Endometrium (tissue), 2 donors: Measurements from ENCODE around the gene TM4SF5.
"Not testable (repeated sequence)": the region's sequence is repeated elsewhere in the genome, so short reads cannot be mapped to it uniquely, and the experiment has no call there.

Experiments used
- FAIRE-seq: peaks from 2 replicates; lab custom pipeline; 2012; peaks lifted over from hg19 to GRCh38; lab: Jason Lieb, UNC
- donor health status: control.
- donor health status: control.

Gene TM4SF5

GRCh38 chr17:4790705-4791088 is 19.0 kb downstream of the TM4SF5 start:
- no peak for FAIRE-seq

- no peak for FAIRE-seq
These were observed 23.5 kb downstream of the TM4SF5 start for GRCh38 chr17:4795168-4795567.

GRCh38 chr17:4796552-4796920 is 24.9 kb downstream of the TM4SF5 start:
- FAIRE-seq, result no peak

- FAIRE-seq, result no peak
These were observed 28.9 kb downstream of the TM4SF5 start for GRCh38 chr17:4800462-4801196.

DNA sequence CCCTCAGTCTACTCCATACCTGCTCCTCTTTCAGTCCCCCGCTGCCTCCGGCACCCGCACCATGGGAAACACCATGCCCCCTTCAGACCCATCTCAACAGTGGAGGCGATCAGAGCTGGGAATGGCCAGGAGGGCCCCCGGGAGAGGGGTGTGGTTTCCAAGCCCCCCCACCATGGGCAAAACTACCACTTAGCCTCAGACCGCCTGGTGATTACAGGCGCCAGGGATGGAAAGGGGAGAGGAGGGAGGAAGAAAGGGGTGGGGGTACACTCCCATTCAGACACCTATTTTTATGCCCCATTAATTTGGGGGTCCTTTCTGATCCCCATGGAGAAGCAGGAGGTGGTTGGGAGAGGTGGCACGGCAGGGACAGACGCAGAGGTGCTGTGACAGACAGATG is 30.5 kb downstream of the TM4SF5 start, which contains the start of gene C17orf114:
TSS of gene C17orf114 (minus strand) at position 101 of the 400 bp plus-strand sequence.
- no peak for FAIRE-seq

DNA sequence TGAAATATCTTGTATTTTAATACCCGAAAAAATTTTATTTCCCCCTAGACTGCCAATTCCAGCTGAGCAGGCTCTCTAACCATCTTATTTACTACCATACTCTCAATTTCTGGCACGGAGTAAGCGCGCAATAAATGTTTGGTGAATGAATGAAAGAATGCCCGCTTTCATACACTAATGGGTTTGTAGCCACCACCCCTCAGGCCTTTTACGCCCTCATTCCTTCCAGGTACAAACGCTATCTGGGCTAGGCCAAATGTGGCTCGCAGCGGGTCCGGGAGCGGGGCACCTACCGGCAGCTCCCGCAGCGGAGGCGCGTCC is 34.7 kb downstream of the TM4SF5 start:
- no peak for FAIRE-seq

GRCh38 chr17:4806777-4807604 is 35.3 kb downstream of the TM4SF5 start, which contains the start of gene PLD2:
TSS of gene PLD2 (plus strand) at chr17:4807152. CDS start at chr17:4807773, 621 bp downstream.
- no peak for FAIRE-seq

GRCh38 chr17:4807605-4808377 is 36.1 kb downstream of the TM4SF5 start:
- no peak for FAIRE-seq

DNA sequence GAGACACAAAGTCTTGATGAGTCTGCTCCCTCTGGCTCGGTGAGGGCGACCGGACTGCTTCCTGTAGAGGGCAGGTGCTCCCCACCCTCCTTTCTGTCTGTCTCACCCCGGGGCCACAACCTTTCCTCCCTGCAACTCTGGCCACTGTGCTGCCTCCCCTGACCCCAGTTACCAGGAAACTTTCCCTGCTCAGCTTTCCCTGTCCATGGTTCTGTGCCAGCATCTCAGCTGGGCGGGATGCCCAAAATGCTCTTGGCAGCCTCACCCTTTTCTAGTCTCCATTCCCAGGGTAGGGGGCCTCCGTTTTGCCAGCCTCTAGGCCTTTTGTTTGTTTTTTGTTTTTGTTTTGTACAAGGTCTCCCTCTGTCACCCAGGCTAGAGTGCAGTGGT is 36.7 kb downstream of the TM4SF5 start:
- FAIRE-seq, result no peak

GRCh38 chr17:4810696-4811290 is 39.1 kb downstream of the TM4SF5 start:
- FAIRE-seq, result no peak

DNA sequence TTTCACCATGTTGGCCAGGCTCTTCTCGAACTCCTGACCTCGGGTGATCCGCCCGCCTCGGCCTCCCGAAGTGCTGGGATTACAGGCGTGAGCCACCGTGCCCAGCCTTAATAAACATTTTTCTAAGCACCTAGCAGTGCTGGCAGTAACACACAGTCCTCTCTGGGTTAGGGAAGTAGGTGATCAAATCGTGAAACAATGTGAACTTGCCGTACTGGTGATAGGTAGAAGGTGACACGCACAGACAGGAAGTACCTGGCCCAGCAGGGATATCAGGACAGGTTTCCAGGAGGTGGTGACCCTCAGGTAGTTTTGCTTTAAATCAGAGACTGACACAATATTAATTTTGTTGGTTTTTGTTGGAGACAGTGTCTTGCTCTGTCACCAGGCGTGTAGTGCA is 39.8 kb downstream of the TM4SF5 start:
- no peak for FAIRE-seq

DNA sequence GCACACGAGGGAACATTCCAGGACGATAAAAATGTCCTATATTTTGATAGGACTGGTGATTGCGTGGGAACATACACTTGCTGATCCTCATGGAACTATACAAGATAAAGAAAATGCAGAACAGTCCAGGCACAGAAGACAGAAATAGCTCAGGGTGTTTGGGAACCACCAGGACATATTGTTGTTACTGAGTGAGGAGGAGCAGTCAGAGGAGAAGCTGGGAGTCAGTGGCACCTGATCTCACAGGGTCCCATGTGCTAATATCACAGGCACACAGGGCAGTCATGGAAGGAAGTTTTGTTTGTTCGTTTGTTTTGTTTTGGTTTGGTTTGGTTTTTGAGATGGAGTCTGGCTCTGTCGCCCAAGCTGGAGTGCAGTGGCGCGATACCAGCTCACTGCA is 41.0 kb downstream of the TM4SF5 start:
- FAIRE-seq, result no peak

GRCh38 chr17:4815043-4815675 is 43.5 kb downstream of the TM4SF5 start:
- FAIRE-seq, result no peak

DNA sequence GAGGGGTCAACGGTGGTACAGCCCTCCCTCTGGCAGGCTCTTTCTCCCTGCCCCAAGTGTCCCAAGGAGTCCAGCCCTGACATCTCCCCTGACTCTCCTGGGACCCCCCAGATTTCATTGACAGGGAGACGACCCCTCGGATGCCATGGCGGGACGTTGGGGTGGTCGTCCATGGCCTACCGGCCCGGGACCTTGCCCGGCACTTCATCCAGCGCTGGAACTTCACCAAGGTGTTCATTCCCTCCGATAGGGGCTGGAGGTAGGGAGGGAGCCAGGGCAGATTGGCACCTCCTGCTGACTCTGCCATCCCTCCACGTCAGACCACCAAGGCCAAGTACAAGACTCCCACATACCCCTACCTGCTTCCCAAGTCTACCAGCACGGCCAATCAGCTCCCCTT is 45.1 kb downstream of the TM4SF5 start:
- FAIRE-seq, result no peak

DNA sequence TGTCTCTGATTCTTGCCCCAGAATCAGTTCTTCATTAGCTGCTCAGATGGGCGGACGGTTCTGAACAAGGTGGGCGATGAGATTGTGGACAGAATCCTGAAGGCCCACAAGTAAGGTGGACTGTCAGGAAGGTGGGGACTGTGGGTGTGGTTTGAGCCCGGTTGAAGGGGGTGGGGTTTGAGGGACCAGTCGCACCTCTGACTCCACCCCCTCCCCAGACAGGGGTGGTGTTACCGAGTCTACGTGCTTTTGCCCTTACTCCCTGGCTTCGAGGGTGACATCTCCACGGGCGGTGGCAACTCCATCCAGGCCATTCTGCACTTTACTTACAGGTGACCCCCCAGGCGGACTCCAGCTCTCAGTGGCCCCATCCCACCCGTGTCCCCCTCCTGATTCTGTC is 46.6 kb downstream of the TM4SF5 start:
- FAIRE-seq, result no peak

GRCh38 chr17:4822835-4823234 is 51.1 kb downstream of the TM4SF5 start:
- FAIRE-seq, result no peak

GRCh38 chr17:4823373-4824089 is 51.8 kb downstream of the TM4SF5 start:
- FAIRE-seq, result no peak

DNA sequence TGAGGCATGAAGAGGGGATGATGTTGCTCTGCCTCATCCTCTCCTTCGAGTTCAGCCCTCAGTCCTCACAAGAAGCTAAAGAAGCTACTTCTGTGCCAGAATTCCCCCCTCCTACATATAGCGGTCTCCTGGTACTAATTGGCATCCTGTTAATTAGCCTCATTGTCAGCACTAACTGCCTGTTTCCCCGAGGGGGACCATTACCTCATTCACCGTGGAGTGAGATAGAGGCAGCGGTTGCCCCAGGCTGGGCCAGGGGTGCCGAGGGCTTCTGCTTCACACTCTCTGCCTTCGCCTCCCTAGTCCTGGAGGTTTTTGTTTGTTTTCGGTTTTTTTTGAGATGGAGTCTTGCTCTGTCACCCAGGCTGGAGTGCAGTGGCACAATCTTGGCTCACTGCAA is 55.7 kb downstream of the TM4SF5 start:
- no peak for FAIRE-seq

DNA sequence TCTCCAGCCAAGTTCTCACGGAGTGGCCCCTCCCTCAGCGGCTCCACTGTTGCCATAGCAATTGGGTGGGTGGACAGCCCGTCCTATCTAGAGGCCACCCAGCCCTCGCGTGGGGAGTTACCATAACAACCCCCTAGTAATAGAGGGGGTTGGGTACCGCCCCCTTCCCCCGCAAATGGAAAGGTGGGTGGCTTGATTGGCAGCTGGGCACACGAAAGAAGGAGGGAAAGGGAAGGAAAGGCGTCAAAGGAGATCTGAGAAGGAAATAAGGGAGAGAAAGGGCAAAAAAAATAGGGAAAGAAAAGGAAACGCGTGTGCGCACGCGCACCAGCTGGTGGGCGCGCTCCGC is 61.1 kb downstream of the TM4SF5 start:
- FAIRE-seq, result not testable (repeated sequence)
